GM18951 (cell line): ENCODE data around the gene URB1.
"Not testable (repeated sequence)": the region's sequence is repeated elsewhere in the genome, so short reads cannot be mapped to it uniquely, and the experiment has no call there.

ENCODE experiments used
- POLR2A ChIP-seq: IDR thresholded peaks from 4 replicates; pipeline ENCODE4 v1.6.1; 2011; ENCODE audit warnings: mild to moderate bottlenecking; ENCODE audit not compliant: insufficient read length, insufficient read depth; ENCODE audit errors: extremely low read depth
- in situ Hi-C: fragments of 300-500 bp; cut with MboI; formaldehyde crosslinking; loops from one replicate; pipeline ENCODE4 v1.12.0; 2022; ENCODE audit warnings: low sequenced_read_pairs, mixed read lengths, inconsistent platforms; ENCODE audit not compliant: unreplicated experiment

Gene URB1

DNA sequence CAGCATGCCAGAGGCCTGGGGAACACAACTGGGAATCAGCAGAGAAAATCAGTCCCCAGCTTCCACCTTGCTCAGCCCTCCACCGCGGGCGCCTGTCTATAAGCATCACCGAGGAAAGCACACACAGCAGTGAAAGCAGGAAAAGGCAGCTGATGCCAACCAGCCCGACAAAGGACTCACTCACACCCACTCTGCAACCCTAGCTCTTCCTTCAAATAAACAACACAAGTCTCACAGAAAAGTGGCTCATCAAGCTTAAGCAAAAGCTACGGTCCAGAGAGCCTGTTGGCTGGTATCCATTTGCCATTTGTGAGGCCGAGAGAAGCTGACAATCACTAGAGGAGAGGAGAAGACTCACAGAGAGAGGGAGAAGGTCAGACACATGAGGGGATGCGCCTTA lies 67.1 kb downstream of the URB1 start:
- in situ Hi-C loops = no loop called here
- no peak for TF ChIP-seq POLR2A

DNA sequence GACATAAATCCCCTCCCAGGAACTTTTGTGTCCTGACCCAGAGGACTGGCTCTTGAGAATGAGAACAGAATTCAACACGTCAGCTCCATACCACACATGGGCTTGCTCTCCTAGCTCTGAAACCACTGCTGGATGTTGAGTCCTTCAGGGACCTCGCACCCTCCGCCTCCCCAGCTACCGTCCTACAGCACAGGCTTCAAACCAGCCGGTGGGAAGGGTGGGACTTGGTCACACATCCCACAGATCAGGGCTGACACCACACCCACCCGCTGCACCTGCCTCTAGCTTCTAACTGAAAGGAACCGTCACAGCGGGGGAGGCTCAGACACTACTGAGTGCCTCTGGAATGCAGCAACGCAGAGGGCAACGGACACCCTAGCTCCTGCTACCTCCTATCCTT lies 70.1 kb downstream of the URB1 start:
- no peak for TF ChIP-seq POLR2A
- in situ Hi-C loops = no loop called here

DNA sequence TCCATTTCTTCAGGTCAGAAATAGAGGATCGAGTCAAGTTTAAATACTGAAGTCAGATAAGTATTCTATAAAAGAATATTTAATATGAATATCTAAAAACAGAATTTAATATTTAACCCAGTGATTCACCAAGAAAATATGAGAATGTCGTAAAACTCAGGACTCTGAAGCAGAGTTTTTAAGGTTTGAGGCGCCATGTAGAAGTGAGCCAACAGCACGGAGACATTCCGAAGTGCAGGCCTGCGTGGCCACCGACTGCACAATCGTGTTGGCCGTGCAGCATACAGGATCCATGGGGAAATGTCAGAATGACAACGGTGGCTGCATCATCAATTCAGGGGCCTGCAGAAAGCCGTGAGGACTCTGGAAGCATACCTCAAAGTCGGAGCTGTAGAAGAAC lies 70.7 kb downstream of the URB1 start:
- in situ Hi-C loops = no loop called here
- TF ChIP-seq POLR2A = no peak

DNA sequence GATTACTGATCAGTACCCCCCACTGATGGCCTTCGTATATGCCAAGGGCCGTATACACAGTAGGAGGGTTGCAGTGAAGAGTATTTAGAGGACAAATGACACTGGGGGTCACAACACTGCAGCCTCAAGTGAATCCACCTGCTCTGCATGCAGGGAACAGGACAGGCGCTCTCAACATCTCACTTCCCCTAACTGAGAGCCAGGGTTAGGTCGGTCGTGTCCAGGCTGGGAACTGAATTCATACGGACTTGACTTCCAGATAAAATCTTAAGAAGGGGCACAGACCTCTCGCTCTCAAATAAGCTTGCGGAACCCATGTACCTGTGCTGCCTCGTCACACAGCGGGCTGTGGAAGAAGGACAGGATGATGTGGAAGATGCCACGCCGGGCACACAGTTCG lies 71.3 kb downstream of the URB1 start:
- TF ChIP-seq POLR2A = no peak
- in situ Hi-C loops = no loop called here

DNA sequence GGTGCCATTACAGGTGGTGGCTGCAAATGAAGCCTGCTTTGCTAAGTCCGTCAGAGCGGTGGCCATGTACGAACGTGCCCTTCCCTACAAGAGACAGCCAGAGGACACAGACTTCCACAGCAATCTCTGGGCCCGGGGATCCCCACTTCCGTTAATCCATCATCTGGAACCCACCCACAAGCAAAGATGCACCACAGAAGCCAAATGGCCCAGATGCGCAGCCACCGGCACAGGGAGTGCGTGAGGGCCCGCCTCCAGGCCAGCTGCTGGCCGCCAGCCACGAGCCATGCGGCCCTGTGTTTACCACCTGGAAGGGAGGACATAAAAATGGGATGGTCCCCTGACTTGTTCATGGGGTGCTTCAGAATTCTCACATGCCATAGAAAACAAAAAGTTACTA lies 72.1 kb downstream of the URB1 start:
- in situ Hi-C loops = no loop called here

DNA sequence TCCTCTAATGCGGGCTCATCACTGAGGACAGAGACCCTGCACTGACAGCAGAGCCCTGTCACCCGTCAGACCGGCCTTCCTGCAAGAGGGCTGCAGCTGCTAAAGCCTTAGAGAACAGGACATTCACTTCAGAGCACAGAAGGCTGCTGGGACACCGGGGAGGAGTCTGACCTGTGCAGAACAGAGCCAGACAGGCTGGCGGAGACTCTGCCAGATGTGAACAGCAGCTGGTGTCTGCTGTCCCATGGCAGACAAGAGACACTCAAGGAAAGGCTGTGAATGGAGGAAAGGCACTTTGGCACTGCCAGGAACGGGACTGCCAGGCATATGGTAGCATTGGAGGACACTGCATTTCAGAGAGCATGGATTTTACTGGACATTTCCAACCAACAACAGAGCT lies 72.8 kb downstream of the URB1 start:
- in situ Hi-C loops = no loop called here
- TF ChIP-seq POLR2A = no peak

More for the DNA sequence above, 72.1 kb downstream of the URB1 start:
- no peak for TF ChIP-seq POLR2A

DNA sequence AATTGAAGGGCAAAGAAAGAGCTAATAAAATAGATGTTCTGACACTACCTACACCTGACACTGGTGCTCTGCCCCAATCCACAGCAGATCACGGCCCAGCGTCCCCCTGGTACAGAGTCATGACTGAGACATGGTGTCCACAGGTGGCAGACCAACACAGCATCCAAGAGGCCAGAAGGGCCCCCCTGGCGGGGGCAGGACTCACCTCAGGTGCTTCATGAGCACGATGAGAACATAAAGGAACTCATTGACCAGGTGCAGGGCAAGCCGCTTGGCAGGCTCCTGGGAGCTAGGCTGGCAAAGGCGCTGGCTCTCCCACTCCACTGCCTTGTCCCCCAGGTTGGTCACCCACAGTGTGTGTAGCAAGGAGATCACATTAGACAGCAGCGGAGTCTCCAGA lies 73.8 kb downstream of the URB1 start:
- no peak for TF ChIP-seq POLR2A
- in situ Hi-C loops = no loop called here

DNA sequence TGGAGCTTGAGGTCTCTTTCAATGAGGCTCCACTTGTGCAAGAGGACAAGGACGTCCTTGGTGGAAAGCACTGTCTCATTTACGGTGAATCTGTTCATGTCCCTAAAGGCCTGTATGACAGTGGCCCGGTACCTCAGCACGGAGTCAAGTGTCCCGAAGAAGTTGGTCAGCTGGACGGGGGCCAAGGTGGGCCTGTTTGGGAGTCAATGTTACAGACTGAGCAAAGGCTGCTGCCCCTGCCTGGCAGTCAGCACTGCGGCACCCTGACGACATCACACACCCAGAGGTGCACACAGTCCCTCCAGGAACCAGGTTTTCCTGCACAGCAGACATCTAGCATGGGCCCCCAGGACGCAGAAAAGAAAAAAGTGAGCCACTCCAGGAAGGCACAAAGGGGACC lies 75.1 kb downstream of the URB1 start:
- in situ Hi-C loops = no loop called here
- TF ChIP-seq POLR2A = no peak

DNA sequence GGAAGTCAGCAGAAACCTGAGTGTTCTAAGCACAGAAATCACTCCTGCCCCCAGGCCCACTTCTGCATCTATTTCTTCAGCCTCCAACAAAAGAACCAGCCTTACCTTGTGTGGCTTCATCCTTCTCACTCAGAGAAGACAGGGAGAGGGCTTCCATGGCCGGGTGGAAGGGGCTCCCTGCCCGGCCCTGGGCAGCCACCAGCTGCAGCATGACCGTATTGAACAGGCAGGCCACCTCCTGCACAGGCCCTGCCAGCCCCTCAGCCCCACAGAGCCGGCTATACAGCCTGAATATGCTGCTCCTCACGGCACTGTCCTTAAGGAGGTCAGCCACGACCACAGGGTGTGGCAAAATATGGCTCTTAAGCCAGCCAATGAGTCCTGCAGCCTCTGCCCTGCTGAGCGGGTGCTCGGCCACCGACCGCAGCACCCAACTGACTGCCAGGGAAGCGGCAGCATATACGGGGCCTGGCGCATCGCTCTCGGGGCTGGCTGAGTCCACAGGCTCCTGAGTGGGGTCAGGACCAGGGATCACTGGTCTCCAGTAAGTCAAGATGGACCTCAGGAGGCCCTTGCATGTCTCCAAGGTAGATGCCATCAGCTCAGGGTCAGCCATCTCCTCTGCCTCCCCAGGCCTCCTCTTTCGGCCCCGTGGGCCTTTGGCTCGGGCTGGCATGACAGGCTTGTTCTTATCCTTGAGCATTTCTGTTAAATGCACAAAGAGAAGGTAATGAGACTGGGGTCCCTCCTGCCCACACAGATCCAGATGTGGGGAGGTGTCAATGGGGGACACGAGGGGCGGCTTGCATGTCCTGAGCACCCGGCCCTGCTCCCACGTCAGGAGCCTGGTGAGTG lies 76.2 kb downstream of the URB1 start:
- in situ Hi-C loops = no loop called here
- no peak for TF ChIP-seq POLR2A

DNA sequence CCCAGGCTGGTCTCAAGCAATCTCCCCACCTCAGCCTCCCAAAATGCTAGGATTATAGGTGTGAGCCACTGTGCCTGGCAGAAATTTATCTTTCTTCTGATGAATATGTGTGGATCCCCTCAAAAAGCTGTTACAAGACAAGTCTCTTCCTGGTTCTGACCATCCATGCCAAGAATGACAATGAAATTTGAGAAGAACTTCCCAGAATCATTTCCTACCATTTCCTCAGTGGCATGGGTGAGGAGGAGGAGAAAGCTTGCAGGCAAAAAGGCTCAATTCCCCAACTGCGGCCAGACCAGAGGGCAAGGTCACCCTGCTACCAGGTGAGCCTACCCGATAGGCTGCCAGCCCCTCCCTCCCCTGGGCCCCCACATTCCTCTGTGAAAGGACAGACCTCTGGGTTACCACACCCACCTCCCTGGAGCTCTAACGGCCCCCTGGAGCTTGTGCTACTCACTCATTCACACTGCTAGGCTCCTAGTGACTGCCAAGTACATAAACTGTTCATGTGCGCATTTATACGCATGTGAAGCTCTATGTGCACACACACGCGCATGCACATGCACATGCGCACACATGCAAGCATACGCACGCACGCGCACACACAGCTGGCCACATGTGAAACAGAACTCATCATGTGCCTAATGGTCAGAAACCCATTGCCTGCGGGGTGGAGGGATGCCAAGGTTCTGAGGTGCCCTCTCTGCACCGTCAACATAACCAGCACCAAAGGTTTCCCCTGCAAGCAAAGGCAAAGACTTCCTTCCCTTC lies 77.1 kb downstream of the URB1 start:
- no peak for TF ChIP-seq POLR2A
- in situ Hi-C loops = no loop called here

DNA sequence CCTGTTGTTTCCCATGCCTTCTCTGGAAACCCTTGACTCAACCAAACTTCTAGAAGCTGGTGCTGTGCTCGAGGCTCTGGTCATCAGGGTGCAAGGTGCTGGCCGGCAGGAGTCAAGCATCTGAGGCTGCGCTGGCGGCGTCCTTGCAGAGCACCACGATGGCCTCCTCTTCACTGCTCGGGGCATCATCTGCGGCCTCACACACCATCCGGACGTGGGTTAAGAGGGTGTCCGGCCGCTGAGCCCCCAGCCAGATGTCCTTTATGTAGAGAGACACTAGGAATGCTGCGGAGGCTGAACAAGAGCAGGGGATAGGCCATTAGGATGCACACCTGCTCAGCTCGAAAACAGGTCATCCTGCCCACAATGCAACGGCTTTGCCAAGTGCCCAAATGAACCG lies 78.0 kb downstream of the URB1 start:
- in situ Hi-C loops = no loop called here
- TF ChIP-seq POLR2A = no peak

DNA sequence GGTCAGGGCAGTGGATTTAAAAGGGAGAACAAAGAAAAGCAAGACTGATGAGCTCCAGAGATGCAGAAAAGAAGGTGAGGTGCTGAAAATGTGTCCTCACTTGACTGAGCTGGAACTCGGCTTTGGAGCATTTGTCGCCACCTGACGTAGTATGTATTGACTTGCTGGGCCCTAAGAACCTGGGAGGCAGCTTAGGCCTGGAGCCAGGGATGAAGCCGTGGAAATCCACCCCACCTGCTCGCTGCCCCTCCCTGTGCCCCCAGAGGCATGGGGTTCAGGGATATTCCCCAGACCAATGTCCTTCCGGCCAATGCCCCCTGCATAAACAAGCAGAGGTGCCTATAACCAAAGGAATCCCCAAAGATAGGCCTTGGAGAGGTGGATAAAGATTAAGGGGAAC lies 79.8 kb downstream of the URB1 start:
- in situ Hi-C loops = no loop called here
- no peak for TF ChIP-seq POLR2A

DNA sequence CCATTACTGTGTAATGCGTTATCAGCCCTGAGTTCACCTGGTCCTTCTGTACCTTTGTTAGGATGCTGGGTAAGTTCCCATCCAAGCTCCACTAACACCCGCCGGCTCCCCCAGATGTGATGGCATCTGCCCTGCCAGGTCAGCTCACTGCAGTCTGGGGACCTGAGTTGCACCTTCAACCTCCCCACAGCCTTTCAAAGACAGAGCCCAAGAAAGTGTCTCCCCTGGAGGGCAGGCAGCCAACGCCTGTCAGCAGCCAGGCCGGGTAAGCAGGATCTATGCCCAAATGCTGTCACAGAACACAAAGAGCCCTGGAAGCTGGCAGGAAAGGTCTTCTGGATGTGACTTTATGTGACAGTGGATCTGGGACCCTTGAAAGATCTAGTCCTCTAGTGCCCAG lies 80.5 kb downstream of the URB1 start:
- in situ Hi-C loops = no loop called here
- TF ChIP-seq POLR2A = no peak

DNA sequence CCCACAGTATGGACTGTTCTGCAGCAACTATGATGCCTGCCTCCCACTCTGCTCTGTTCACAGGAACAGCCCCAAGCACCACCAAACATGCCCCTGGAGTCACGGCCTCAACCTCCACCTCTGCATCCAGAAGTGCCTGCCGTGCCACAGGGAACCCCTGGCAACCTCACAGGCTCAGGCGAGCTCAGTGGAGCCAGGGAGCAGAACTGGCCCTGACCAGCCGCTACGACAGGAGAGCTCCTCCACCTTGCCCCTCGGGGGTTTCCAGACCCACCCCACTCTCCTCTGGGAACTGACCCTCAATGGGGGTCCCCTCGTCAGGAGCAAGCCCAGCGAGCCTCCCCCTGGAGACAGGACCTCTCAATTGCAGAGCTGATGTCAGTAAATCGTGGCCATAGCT lies 81.2 kb downstream of the URB1 start:
- in situ Hi-C loops = no loop called here
- TF ChIP-seq POLR2A = no peak

DNA sequence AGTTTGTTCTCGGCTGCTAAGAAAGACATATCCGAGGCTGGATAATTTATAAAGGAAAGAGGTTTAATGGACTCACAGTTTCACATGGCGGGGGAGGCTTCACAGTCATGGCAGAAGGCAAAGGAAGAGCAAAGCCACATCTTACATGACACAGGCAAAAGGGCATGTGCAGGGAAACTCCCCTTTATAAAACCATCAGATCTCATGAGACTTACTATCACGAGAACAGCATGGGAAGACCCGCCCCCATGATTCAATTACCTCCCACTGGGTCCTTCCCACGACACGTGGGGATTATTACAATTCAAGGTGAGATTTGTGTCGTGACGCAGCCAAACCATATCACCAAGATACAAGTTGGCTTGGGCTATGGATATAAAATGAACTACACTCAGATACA lies 81.8 kb downstream of the URB1 start:
- in situ Hi-C loops = not testable (repeated sequence)
